ENCODE measurements around the gene KCNH5.
"Not testable (repeated sequence)": the region's sequence is repeated elsewhere in the genome, so short reads cannot be mapped to it uniquely, and the experiment has no call there.

Gene KCNH5

DNA sequence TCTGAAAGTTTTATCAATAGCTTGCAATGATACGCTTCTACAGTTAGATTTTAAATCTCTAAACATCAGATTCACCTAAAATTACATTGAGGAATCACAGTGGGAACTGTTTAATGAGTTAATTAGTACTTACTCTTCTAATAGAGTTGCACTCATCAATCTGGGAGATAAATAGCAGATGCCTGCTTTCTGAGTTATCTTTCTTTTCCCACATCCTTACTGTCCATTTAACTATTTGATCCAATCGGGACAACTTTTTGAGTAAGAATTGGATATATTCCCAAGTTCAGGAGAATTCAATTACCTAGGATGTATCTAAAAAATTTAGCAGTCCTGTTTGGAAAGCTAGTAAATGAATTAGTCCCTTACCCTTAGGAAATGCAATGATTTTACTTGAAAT, 162.3 kb downstream of the KCNH5 start:
- no peak for DNase-seq

- DNase-seq = no peak
These were observed 178.9 kb downstream of the KCNH5 start for GRCh38 chr14:62866376-62866775.

DNA sequence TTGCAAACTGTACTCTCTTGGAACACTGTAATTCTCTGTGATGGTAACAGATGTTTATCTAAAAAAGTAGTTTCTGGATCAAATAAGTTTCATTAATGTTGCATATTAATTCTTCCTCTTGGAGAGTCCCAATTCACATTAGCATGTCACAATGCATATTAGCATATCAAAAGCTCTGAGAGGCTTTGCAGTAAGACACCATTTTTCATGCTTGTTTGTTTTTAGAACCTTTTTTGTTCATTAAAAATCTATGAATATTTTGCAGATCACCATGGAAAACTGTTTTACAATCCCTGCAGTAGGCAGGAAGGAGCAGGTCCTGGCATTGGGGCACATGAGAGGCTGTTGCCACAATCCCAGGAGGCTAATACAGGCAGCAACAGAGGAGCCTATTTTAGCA, 180.7 kb downstream of the KCNH5 start:
- DNase-seq = no peak

GRCh38 chr14:62858011-62858410, 187.2 kb downstream of the KCNH5 start:
- not testable (repeated sequence) for DNase-seq

DNA sequence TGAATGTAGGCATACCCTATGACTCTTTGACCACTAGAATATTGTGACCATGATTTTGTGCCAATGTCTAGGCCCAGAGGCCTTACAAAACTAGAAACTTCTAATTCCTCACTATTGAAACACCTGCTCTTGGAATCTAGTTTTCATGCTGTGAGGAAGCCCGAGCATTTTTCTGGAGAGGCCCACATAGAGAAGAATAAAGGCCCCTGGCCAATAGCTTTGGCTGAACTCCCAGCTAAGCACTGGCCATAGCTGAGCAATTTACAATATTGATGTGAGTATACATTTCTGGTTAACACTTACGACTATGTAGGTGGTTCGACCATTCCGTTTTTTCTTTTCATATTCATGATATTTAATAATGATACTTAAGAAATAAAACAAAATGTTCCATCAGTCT, 190.3 kb downstream of the KCNH5 start:
- no peak for DNase-seq

GRCh38 chr14:62847168-62847567, 198.1 kb downstream of the KCNH5 start:
- DNase-seq = no peak

GRCh38 chr14:62844546-62844945, 200.7 kb downstream of the KCNH5 start:
- no peak for DNase-seq

DNA sequence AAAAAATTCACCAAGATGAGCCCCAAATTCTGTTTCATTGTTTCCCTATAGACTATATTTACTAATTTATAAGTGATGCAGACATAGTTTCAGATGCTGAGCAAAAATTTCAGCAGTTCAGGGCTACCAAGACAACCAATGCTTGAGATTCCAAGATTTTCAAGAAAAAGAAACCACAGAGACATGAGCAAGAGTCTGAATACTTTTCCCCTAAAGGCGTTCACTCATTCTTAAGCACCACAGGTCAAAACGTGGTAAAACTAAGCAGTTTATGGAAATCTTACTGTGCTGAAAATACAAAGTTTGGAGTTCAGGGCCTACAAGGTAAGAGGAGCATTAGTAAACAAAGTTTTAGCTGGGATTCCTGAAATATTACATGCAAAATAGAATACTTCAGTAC, 221.2 kb downstream of the KCNH5 start:
- no peak for DNase-seq

DNA sequence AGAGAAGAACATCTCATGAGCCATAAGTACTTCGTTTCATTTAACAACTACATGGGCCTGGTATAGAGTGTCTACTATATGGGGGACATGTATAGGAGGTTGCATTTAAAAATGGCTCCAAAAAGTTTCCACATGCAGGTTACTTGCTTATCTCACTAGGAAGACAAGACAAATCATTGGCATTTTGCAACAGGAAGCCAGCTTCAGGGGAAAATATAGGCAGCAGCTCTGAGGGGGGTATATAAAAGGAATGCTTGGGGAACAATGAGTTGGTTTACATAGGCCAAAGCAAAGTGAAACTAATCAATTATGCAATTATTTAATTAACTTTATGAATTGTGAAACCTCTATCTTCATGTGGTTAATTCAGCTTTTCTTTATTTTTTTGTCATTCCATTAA, 225.3 kb downstream of the KCNH5 start:
- DNase-seq = no peak

DNA sequence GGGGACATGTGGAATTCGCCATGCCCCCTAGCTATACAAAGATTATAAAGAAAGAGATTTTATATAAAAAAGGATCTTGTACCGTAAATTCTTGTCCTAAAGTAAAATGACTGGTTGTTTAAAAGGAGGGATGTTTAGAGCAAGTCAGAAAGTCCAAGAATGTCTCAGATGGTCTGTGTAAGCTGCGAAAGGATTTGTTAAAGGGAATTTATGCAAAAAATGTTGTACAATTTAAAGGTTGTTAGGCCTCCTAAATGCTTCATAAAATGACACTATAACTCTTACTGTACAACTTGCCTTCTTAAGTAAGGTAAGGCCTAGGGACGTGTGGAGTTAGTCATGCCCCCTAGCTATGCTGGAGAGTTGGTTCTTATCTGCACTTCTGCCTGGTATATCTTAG, 237.6 kb downstream of the KCNH5 start:
- no peak for DNase-seq

DNA sequence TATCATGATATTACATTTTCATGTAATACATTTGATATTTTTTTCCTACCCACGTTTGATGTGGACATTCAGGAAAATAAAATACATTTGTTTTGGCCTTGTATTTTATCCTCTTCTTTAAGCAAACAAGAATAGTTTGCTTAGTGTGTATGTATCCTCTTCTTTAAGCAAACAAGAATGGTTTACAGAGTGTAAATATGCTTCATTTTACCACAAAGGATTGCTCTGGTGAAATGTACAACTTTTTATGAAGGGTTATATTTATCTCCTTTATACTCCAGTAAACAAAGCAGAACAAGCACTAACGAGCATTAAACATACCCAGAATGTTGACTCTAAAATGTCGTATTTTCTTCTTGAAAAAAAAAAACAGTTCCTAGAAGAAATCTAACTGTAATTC, 244.7 kb downstream of the KCNH5 start:
- peak in 1 of 2 experiments; percentile 42 for DNase-seq

- no peak for DNase-seq
These were observed 248.8 kb downstream of the KCNH5 start for GRCh38 chr14:62796431-62796830.

DNA sequence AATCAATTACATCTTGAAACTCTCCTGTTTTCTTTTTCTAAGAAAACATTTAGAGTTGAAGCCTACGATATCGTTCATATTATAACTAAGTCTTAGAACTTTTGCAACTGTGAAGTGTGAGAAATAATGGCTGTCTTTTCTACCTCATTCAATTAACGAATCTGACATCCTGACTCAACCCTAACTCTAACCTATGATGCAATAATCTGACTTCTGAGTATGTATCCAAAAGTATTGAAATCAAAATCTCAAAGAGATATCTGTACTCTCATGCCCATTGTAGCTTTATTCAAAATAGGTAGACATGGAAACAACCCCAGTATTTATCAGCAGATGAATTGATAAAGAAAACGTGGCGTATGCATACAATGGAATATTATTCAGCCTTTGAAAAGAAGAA, 252.7 kb downstream of the KCNH5 start:
- DNase-seq = no peak

DNA sequence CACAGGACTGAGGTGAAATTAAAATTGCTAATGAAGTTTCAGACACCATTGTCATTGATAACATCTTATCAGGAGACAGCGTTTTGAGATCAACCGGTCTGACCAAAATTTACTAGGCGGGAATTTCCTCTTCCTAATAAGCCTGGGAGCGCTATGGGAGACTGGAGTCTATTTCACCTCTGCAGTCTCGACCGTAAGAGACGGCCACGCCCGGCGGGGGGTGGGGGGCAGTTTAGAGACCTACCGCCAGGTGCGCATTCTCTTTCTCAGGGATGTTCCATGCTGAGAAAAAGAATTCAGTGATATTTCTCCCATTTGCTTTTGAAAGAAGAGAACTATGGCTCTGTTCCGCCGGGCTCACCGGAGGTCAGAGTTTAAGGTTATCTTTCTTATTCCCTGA, 263.9 kb downstream of the KCNH5 start:
- DNase-seq = not testable (repeated sequence)

DNA sequence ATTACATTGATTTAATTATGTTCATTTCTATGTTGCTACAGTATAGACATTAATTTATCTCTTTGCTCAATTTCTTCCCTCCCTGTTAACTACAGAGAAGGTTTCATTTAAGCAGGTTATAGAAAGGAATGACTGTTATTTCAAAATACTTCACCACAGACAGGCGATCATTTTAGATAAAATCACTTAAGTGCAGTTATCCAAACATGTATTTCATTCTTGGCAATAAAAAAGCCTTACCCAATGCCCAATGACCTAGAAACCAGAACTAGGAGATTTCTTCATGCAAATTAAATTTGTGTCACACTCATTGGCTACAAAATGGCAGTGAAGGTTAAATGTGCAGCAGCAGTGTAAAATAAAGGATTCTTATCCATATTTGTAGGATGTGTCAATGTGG, 266.4 kb downstream of the KCNH5 start:
- DNase-seq = no peak

DNA sequence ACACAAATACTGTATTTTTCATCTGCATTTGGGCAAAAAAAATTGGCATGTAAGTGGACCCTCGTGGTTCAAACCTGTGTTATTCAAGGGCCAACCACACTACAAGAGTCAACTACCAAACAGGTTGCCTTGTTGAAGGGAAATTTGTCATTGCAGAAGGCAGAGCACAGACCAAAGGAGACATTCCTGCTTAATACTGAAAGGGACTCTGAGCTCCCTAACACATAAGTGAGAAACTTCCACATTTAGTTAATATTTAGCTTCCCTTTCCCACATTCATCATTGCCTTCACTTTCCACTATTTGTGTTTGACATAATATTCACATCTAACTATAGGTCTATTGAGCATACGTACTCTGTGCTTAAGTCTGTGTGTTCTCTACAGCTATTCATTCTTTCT, 266.9 kb downstream of the KCNH5 start:
- DNase-seq = no peak

GRCh38 chr14:62777510-62777909, 267.7 kb downstream of the KCNH5 start:
- DNase-seq = no peak

- no peak for DNase-seq
These were observed 269.0 kb downstream of the KCNH5 start for GRCh38 chr14:62776300-62776699.

GRCh38 chr14:62768753-62769152, 276.5 kb downstream of the KCNH5 start:
- no peak for DNase-seq

- DNase-seq = no peak
These were observed 281.3 kb downstream of the KCNH5 start for GRCh38 chr14:62763951-62764350.

DNA sequence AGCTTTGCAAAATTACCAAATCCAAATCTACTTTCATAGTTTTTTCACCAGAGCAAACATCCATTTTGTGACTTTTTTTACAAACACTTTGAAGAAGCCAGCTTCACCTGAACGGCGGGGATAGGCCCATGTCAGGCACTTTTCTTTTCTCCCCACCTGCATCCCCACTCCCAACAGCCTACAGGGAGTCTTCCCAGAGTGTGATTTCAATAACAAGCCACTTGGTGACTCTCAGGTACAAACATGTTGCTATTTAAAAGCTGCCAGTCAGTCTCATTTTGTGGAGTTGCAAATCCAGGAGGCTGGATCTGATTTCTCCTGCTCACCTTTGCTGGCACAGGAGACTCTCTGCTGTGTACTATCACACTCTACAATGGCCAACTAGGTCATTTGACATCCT, 285.5 kb downstream of the KCNH5 start:
- DNase-seq = no peak

- not testable (repeated sequence) for DNase-seq
These were observed 298.4 kb downstream of the KCNH5 start for GRCh38 chr14:62746881-62747280.

- no peak for DNase-seq
These were observed 299.8 kb downstream of the KCNH5 start for GRCh38 chr14:62745496-62745895.

DNA sequence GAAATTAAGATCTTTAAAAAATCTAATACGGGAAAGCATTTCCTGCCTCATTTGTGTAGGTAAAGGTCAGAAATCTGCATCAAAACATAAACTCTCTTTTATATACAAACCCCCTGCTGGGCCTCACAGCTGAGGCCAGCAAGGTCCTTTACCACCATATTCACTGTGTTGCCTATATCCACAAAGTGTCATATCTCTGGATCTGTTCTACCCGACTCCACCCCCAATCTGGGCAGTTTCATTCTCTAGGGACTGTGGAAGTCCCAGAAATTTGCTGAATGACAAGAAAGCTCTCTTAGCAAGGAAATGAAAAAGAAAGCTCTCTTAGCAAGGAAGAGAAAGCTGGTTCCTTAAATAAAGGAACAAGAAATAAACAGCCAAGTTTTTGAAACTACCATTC, 301.7 kb downstream of the KCNH5 start:
- no peak for DNase-seq

- DNase-seq = no peak
These were observed 302.1 kb downstream of the KCNH5 start for GRCh38 chr14:62743118-62743517.

DNA sequence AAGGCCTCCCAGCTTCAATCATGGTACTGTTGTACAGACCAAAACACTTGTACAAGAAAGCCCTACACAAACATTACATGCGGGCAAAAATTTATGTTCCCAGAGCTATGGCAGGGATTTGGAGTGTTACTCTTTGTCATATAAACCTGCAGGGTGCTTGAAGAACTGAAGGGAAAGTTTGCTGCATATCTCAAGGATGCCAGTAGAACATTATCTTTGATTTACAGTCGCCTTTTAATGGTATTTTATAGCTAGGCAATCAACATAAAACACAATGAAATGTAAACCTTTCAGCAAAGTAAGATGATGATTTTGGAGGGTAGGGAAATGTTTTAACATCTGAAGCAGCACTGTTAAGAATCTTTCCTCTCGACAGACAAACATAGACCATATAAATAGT, 305.6 kb downstream of the KCNH5 start:
- no peak for DNase-seq
